GM12878 (cell line): Measurements from ENCODE around the gene P2RX1.

Experiments
- CHD2 ChIP-seq: IDR thresholded peaks from 2 replicates; pipeline ENCODE4 v1.6.1; 2011; ENCODE audit warnings: low read depth, low read length, improper control_type of control experiment, borderline replicate concordance
- TF ChIP-seq, protein P1 (sequence below), 3 experiments: IDR thresholded peaks in 2 of 3; conservative IDR thresholded peaks in 1 of 3; 2 replicates each; pipeline ENCODE4 v1.5.1; 2011; ENCODE audit warnings: low read depth in 3 of 3, low read length in 3 of 3, mild to moderate bottlenecking in 3 of 3, control low read depth in 2 of 3, moderate library complexity in 2 of 3, inconsistent platforms in 1 of 3, mixed read lengths in 1 of 3; ENCODE audit not compliant: control insufficient read depth in 2 of 3, insufficient read depth in 1 of 3; ENCODE audit errors: extremely low read depth in 1 of 3

DNA sequence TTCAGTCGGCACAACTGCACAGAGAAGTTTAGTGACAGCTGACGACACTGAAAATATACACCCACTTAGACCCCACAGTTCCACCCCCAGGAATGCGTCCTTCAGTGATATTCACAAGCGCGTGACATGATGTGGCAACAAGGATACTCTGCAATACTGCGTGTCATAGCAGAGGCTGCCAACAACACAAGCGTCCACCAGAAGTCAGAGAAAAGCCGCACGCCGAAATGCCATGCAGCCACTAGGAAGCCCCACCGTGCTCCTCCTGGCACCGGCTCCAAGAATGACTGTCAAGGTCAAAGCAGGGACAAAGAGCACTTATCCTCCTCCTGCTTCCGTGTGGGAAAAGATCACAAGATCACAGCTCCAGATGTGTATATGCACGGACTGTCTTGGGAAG, 44.5 kb upstream of the P2RX1 start:
- TF ChIP-seq, protein P1, sequence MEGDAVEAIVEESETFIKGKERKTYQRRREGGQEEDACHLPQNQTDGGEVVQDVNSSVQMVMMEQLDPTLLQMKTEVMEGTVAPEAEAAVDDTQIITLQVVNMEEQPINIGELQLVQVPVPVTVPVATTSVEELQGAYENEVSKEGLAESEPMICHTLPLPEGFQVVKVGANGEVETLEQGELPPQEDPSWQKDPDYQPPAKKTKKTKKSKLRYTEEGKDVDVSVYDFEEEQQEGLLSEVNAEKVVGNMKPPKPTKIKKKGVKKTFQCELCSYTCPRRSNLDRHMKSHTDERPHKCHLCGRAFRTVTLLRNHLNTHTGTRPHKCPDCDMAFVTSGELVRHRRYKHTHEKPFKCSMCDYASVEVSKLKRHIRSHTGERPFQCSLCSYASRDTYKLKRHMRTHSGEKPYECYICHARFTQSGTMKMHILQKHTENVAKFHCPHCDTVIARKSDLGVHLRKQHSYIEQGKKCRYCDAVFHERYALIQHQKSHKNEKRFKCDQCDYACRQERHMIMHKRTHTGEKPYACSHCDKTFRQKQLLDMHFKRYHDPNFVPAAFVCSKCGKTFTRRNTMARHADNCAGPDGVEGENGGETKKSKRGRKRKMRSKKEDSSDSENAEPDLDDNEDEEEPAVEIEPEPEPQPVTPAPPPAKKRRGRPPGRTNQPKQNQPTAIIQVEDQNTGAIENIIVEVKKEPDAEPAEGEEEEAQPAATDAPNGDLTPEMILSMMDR (IDR thresholded peaks at IDR 0.05 in 2 of 3, conservative IDR thresholded peaks at IDR 0.05 in 1 of 3; ENCODE audit: control insufficient read depth in 2 of 3, extremely low read depth in 1 of 3, insufficient read depth in 1 of 3, low read depth in 3 of 3, low read length in 3 of 3) = no peak
- TF ChIP-seq CHD2 = no peak
